Endothelial cell of umbilical vein (primary cell): Measurements from ENCODE around the gene CREB3. TPM values are rescaled to one million over a fixed set of nuclear protein-coding genes. Genes with fewer than 3 reads are reported as not detected.

ENCODE experiments used
- BruUV-seq: library from RNA; stranded (reverse); fragments of 400-500 nt; replicated peaks from 2 replicates; lab custom pipeline; 2021; lab: Mats Ljungman, UMichigan
- CTCF ChIA-PET: fragments of 300-600, 350-600 bp; sonication (Branson Sonifier 250); formaldehyde crosslinking; loops from one replicate; lab custom pipeline; 2021; ENCODE audit warnings: antibody characterized with exemption, inconsistent platforms; lab: Charles Lee
- POLR2A ChIA-PET: fragments of 300-600, 350-600 bp; sonication (Branson Sonifier 250); formaldehyde crosslinking; loops from one replicate; lab custom pipeline; 2021; ENCODE audit warnings: antibody characterized with exemption, inconsistent platforms; lab: Charles Lee
- DNase-seq: peaks from one replicate; pipeline ENCODE4 v3.0.0-alpha.2; 2011; ENCODE audit warnings: low read depth, low spot score
- FAIRE-seq: peaks from 2 replicates; lab custom pipeline; 2011; peaks lifted over from hg19 to GRCh38; lab: Jason Lieb, UNC
- H2AFZ ChIP-seq: 2 replicates; pipeline ENCODE4 v1.6.0; 2012; ENCODE audit warnings: low read depth, low read length, control low read depth, inconsistent platforms
- H3K27ac ChIP-seq: 2 replicates; pipeline ENCODE4 v1.5.1; 2011; ENCODE audit warnings: low read depth, mild to moderate bottlenecking, control low read depth, low read length, moderate library complexity; ENCODE audit not compliant: insufficient read depth
- H3K27me3 ChIP-seq, 2 experiments: 2 replicates each; pipeline versions ENCODE4 v1.6.0 to v1.6.1; 2011; ENCODE audit warnings: low read length in 2 of 2, mixed read lengths in 1 of 2; ENCODE audit not compliant: control insufficient read depth in 2 of 2, insufficient read depth in 2 of 2
- H3K36me3 ChIP-seq, 2 experiments: 2 replicates in 1 of 2; 3 replicates in 1 of 2; pipeline ENCODE4 v1.5.1; 2011; ENCODE audit warnings: low read length in 2 of 2, mild to moderate bottlenecking in 1 of 2, moderate library complexity in 1 of 2; ENCODE audit not compliant: control insufficient read depth in 2 of 2, insufficient read depth in 2 of 2; ENCODE audit errors: extremely low read depth in 1 of 2
- H3K4me1 ChIP-seq: 3 replicates; pipeline ENCODE4 v1.5.1; 2011; ENCODE audit warnings: mild to moderate bottlenecking, low read length; ENCODE audit not compliant: control insufficient read depth, insufficient read depth; ENCODE audit errors: extremely low read depth
- H3K4me2 ChIP-seq: 2 replicates; pipeline ENCODE4 v1.6.1; 2011; ENCODE audit warnings: low read length, control low read depth, mixed read lengths; ENCODE audit not compliant: insufficient read depth
- H3K4me3 ChIP-seq, 3 experiments: fragments of 200-600 bp in 1 of 3; sonication (generic), shearing (Covaris generic) in 1 of 3; replicated peaks in 1 of 3; 2 replicates each; pipeline ENCODE4 v1.5.1; 2011 to 2016; ENCODE audit warnings: control low read depth in 3 of 3, low read length in 3 of 3, mild to moderate bottlenecking in 2 of 3, inconsistent platforms in 1 of 3, low read depth in 1 of 3, moderate library complexity in 1 of 3; ENCODE audit not compliant: insufficient read depth in 1 of 3
- H3K79me2 ChIP-seq: 2 replicates; pipeline ENCODE4 v1.6.0; 2012; ENCODE audit warnings: low read length, inconsistent platforms; ENCODE audit not compliant: control insufficient read depth, insufficient read depth
- H3K9ac ChIP-seq: replicated peaks from 2 replicates; pipeline ENCODE3; 2011; ENCODE audit warnings: low read length, control low read depth; ENCODE audit not compliant: insufficient read depth; ENCODE audit errors: extremely low read depth
- H3K9me1 ChIP-seq: replicated peaks from 3 replicates; pipeline ENCODE4 v1.6.0; 2011; ENCODE audit warnings: mild to moderate bottlenecking, low read length; ENCODE audit not compliant: control insufficient read depth, insufficient read depth; ENCODE audit errors: extremely low read depth
- H3K9me3 ChIP-seq: replicated peaks from 2 replicates; pipeline ENCODE4 v1.5.1; 2012; ENCODE audit warnings: low read length, inconsistent platforms; ENCODE audit not compliant: control insufficient read depth, insufficient read depth
- H4K20me1 ChIP-seq: replicated peaks from 2 replicates; pipeline ENCODE3; 2011; ENCODE audit warnings: mild to moderate bottlenecking, low read length; ENCODE audit not compliant: control insufficient read depth, insufficient read depth; ENCODE audit errors: extremely low read depth
- EZH2 ChIP-seq: IDR thresholded peaks from 2 replicates; pipeline ENCODE4 v1.6.1; 2012; ENCODE audit warnings: borderline replicate concordance, low read depth, mild to moderate bottlenecking, moderate library complexity, low read length, inconsistent platforms; ENCODE audit not compliant: severe bottlenecking
- FOS ChIP-seq: IDR thresholded peaks from 2 replicates; pipeline ENCODE4 v1.6.1; 2011; ENCODE audit warnings: mild to moderate bottlenecking, low read length, moderate library complexity, borderline replicate concordance; ENCODE audit not compliant: insufficient read depth
- GATA2 ChIP-seq: IDR thresholded peaks from 2 replicates; pipeline ENCODE4 v1.7.0; 2011; ENCODE audit warnings: low read depth, mild to moderate bottlenecking, moderate library complexity, mixed read lengths, low read length; ENCODE audit not compliant: insufficient read length, insufficient read depth
- JUN ChIP-seq: IDR thresholded peaks from 2 replicates; pipeline ENCODE4 v1.6.1; 2011; ENCODE audit warnings: borderline replicate concordance, low read depth; ENCODE audit not compliant: insufficient read length, insufficient read depth
- MYC ChIP-seq: IDR thresholded peaks from one replicate; pipeline ENCODE4 v1.6.1; 2011; ENCODE audit warnings: mild to moderate bottlenecking, low read depth, low read length
- POLR2A ChIP-seq: IDR thresholded peaks from 2 replicates; pipeline ENCODE4 v1.6.1; 2012; ENCODE audit warnings: low read depth, mild to moderate bottlenecking, control low read depth, low read length
- POLR2AphosphoS5 ChIP-seq: IDR thresholded peaks from 2 replicates; pipeline ENCODE4 v1.6.1; 2012; ENCODE audit warnings: low read depth, mild to moderate bottlenecking, control low read depth, low read length, moderate library complexity; ENCODE audit not compliant: insufficient read depth
- dilution Hi-C: fragments of 300-500 bp; cut with MboI; formaldehyde crosslinking; loops from one replicate; pipeline ENCODE4 v1.15.0; 2019; ENCODE audit warnings: low sequenced_read_pairs; ENCODE audit not compliant: extremely low pct_ligation_motif_present
- intact Hi-C: fragments of 100-400 bp; cut with micrococcal nuclease; formaldehyde crosslinking; loops from one replicate; pipeline ENCODE4 v1.10.0; 2022
- polyA plus RNA-seq, 4 experiments: library from polyadenylated mRNA; depleted of rRNA in 3 of 4; stranded (reverse) in 3 of 4; unstranded in 1 of 4; fragments of >200 nt; gene quantifications; 2 replicates each; pipeline versions ENCODE4 v1.2.1 to v1.2.3, GENCODE V29; 2011 to 2012; ENCODE audit warnings: missing spikeins in 1 of 4
- total RNA-seq: library from RNA; stranded (reverse); gene quantifications from 2 replicates; pipeline ENCODE4 v1.2.3, GENCODE V29; 2021
- TF ChIP-seq, protein P1 (sequence below): IDR thresholded peaks from 2 replicates; pipeline ENCODE4 v1.6.1; 2011; ENCODE audit not compliant: insufficient read depth, insufficient read length
- TF ChIP-seq, protein P2 (sequence below), 2 donors: IDR thresholded peaks; 1 replicate in 1 of 2; 2 replicates in 1 of 2; pipeline ENCODE4 v1.5.1; 2011; ENCODE audit warnings: low read length in 2 of 2, mild to moderate bottlenecking in 2 of 2, moderate library complexity in 2 of 2, control low read depth in 1 of 2, inconsistent platforms in 1 of 2, low read depth in 1 of 2; ENCODE audit not compliant: insufficient read depth in 1 of 2; ENCODE audit errors: extremely low read depth in 1 of 2

CREB3 gene
- total and polyA plus RNA-seq, 2 donors (not counting 3 experiments of a cell fraction or from before 2014, with no cell fraction given) = 39.8 to 52.1 TPM

DNA sequence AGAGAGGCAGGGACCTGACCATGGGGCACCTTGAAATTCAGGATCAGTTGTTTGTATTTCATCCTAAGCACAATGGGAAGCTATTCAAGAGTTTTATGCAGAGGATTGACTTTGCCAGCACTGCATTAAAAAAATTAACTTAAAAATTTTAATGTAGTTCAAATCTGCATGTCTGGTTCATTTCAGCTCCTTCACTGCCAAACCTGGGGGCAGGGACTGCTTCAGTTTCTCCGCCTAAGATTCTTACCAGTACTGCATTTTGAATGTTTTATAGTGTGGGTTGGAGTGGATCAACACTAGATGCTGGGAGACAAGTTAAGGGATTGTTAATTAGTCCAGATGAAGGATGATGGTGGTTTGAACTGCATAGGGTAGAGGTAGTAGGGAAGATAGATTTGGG lies 37.3 kb downstream of the CREB3 start:
- H3K36me3 ChIP-seq = no peaks in the 10 kb centered on the region
- ChIA-PET POLR2A (no interaction called here), CTCF (interaction anchor here (0.9 to 2.7 kb wide), 4 partner anchors 9 to 20 kb away, joined by 3 to 21 read pairs (median 4); partner anchors contain the start of gene MSMP)
- H2AFZ ChIP-seq = no peak overlapping the region
- H3K9me3 ChIP-seq = no peaks in the 10 kb centered on the region
- H3K4me2 ChIP-seq = no peak overlapping the region
- H3K4me3 ChIP-seq = no peak overlapping the region
- no peak for DNase-seq
- FAIRE-seq = no peak
- no peaks in the 10 kb centered on the region for H4K20me1 ChIP-seq
- peaks cover 22% of the 10 kb centered on the region for H3K4me1 ChIP-seq
- no peaks in the 10 kb centered on the region for H3K27me3 ChIP-seq
- H3K79me2 ChIP-seq = no peaks in the 10 kb centered on the region
- H3K9me1 ChIP-seq = no peaks in the 10 kb centered on the region
- dilution Hi-C loops (no loop called here), intact Hi-C loops (loop anchor here (2.0 kb wide), 1 partner anchor 13 kb away; no protein-coding TSS in a partner anchor)
- H3K27ac ChIP-seq = no peak overlapping the region
- TF ChIP-seq FOS (no peak), MYC (no peak), EZH2 (no peak), JUN (no peak), POLR2AphosphoS5 (no peak), GATA2 (no peak), POLR2A (no peak)
- TF ChIP-seq, protein P1, sequence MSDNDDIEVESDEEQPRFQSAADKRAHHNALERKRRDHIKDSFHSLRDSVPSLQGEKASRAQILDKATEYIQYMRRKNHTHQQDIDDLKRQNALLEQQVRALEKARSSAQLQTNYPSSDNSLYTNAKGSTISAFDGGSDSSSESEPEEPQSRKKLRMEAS = no peak
- TF ChIP-seq, protein P2, sequence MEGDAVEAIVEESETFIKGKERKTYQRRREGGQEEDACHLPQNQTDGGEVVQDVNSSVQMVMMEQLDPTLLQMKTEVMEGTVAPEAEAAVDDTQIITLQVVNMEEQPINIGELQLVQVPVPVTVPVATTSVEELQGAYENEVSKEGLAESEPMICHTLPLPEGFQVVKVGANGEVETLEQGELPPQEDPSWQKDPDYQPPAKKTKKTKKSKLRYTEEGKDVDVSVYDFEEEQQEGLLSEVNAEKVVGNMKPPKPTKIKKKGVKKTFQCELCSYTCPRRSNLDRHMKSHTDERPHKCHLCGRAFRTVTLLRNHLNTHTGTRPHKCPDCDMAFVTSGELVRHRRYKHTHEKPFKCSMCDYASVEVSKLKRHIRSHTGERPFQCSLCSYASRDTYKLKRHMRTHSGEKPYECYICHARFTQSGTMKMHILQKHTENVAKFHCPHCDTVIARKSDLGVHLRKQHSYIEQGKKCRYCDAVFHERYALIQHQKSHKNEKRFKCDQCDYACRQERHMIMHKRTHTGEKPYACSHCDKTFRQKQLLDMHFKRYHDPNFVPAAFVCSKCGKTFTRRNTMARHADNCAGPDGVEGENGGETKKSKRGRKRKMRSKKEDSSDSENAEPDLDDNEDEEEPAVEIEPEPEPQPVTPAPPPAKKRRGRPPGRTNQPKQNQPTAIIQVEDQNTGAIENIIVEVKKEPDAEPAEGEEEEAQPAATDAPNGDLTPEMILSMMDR (IDR thresholded peaks at IDR 0.05; ENCODE audit: extremely low read depth in 1 of 2, insufficient read depth in 1 of 2, low read depth in 1 of 2, low read length in 2 of 2) = no peak
- H3K9ac ChIP-seq = no peak overlapping the region
- no TSS peak for BruUV-seq
